Ishikawa (cell line): Measurements from ENCODE around the gene TRIM32.

Experiments used
- CREB1 ChIP-seq: IDR thresholded peaks from 2 replicates; pipeline ENCODE4 v1.6.1; 2012; ENCODE audit warnings: low read depth
- EGR1 ChIP-seq: IDR thresholded peaks from 2 replicates; pipeline ENCODE4 v1.6.1; 2012
- EP300 ChIP-seq: IDR thresholded peaks from 2 replicates; pipeline ENCODE4 v1.6.1; 2012; ENCODE audit warnings: borderline replicate concordance
- RAD21 ChIP-seq: IDR thresholded peaks from 2 replicates; pipeline ENCODE4 v1.6.1; 2012; ENCODE audit warnings: low read depth
- TAF1 ChIP-seq: IDR thresholded peaks from 2 replicates; pipeline ENCODE4 v1.6.1; 2012; ENCODE audit warnings: low read depth, mild to moderate bottlenecking
- TCF12 ChIP-seq: IDR thresholded peaks from 2 replicates; pipeline ENCODE4 v1.6.1; 2012; ENCODE audit warnings: low read depth
- TEAD4 ChIP-seq: IDR thresholded peaks from 2 replicates; pipeline ENCODE4 v1.6.1; 2012
- TF ChIP-seq, protein P1 (sequence below): IDR thresholded peaks from 2 replicates; pipeline ENCODE4 v1.6.1; 2012

DNA sequence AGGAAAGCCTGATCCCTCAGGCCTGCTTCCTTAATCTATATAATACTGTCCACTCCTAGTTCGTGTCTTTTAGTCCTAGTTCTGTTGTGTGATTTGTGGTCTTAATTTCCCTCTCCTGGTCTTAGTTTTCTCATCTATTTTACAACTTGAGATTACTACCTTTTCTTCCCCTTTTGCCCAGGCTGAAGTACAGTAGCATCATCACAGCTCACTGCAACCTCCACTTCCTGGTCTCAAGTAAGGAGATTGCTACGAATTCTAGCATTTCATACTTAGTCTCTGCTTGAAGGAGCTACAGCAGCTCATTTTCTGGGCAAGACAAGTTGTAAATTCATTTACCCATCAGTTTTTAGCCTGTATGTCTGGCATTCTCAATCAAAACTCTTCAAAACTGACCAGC is 5.5 kb downstream of the TRIM32 start:
- TF ChIP-seq TCF12: no peak
- TF ChIP-seq TAF1: no peak
- no peak for TF ChIP-seq TEAD4
- TF ChIP-seq EP300: no peak
- TF ChIP-seq, protein P1, sequence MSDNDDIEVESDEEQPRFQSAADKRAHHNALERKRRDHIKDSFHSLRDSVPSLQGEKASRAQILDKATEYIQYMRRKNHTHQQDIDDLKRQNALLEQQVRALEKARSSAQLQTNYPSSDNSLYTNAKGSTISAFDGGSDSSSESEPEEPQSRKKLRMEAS: no peak
- TF ChIP-seq RAD21: no peak
- no peak for TF ChIP-seq EGR1
- TF ChIP-seq CREB1: no peak
